H1 (cell line): ENCODE results near the gene MAGIX. TPM values are rescaled to one million over a fixed set of nuclear protein-coding genes. Genes with fewer than 3 reads are reported as not detected.

ENCODE experiments used
- CTCF ChIA-PET: fragments of 300-600 bp; sonication (Branson Sonifier 250); formaldehyde crosslinking; loops from one replicate; lab custom pipeline; 2021; ENCODE audit not compliant: partially characterized antibody; lab: Charles Lee
- POLR2A ChIA-PET: fragments of 300-600 bp; sonication (Branson Sonifier 250); formaldehyde crosslinking; loops from one replicate; lab custom pipeline; 2021; ENCODE audit warnings: inconsistent platforms; ENCODE audit not compliant: partially characterized antibody; lab: Charles Lee
- DNase-seq, 2 experiments: peaks; one replicate each; pipeline versions ENCODE4 v3.0.0 to v3.0.0-alpha.2; 2010 to 2022; ENCODE audit warnings: low spot score in 2 of 2, low read depth in 1 of 2, mixed read lengths in 1 of 2
- FAIRE-seq: peaks from 2 replicates; lab custom pipeline; 2011; peaks lifted over from hg19 to GRCh38; lab: Jason Lieb, UNC
- H2AFZ ChIP-seq: 2 replicates; pipeline ENCODE4 v1.8.1; 2012; ENCODE audit warnings: low read length, inconsistent platforms
- H2AK5ac ChIP-seq: 2 replicates; pipeline ENCODE4 v1.6.1; 2013; ENCODE audit warnings: low read depth, low read length
- H2BK120ac ChIP-seq: replicated peaks from 2 replicates; pipeline ENCODE3; 2013; ENCODE audit warnings: low read depth, low read length, inconsistent platforms
- H2BK12ac ChIP-seq: 2 replicates; pipeline ENCODE4 v1.6.1; 2013; ENCODE audit warnings: low read depth, low read length
- H2BK15ac ChIP-seq: 2 replicates; pipeline ENCODE4 v1.6.1; 2013; ENCODE audit warnings: low read length
- H2BK20ac ChIP-seq: 2 replicates; pipeline ENCODE4 v1.6.1; 2013; ENCODE audit warnings: low read length
- H2BK5ac ChIP-seq: 2 replicates; pipeline ENCODE4 v1.6.1; 2013; ENCODE audit warnings: low read depth, low read length
- H3K14ac ChIP-seq: 2 replicates; pipeline ENCODE4 v1.6.1; 2013; ENCODE audit warnings: inconsistent platforms; ENCODE audit not compliant: insufficient read length
- H3K18ac ChIP-seq: 2 replicates; pipeline ENCODE4 v1.6.1; 2013; ENCODE audit warnings: low read length; ENCODE audit errors: extremely low read depth
- H3K23ac ChIP-seq: 2 replicates; pipeline ENCODE4 v1.6.1; 2013; ENCODE audit warnings: inconsistent platforms; ENCODE audit not compliant: insufficient read length
- H3K23me2 ChIP-seq: 2 replicates; pipeline ENCODE4 v1.6.1; 2013; ENCODE audit warnings: low read depth, low read length
- H3K27ac ChIP-seq: 2 replicates; pipeline ENCODE4 v1.6.1; 2011; ENCODE audit warnings: low read depth, low read length, inconsistent platforms
- H3K27me3 ChIP-seq, 4 experiments: replicated peaks in 1 of 4; 1 replicate in 1 of 4; 2 replicates in 3 of 4; pipeline versions ENCODE4 v1.6.1 to v1.8.1; 2011 to 2013; ENCODE audit warnings: low read length in 3 of 4, mild to moderate bottlenecking in 3 of 4, inconsistent platforms in 2 of 4, mixed read lengths in 2 of 4, moderate library complexity in 1 of 4; ENCODE audit not compliant: control insufficient read depth in 3 of 4, insufficient read depth in 3 of 4; ENCODE audit errors: extremely low read depth in 1 of 4
- H3K36me3 ChIP-seq, 4 experiments: 2 replicates each; pipeline versions ENCODE4 v1.6.1 to v1.8.1; 2011 to 2013; ENCODE audit warnings: mild to moderate bottlenecking in 4 of 4, low read length in 3 of 4, moderate library complexity in 2 of 4, control low read depth in 1 of 4, inconsistent platforms in 1 of 4; ENCODE audit not compliant: insufficient read depth in 4 of 4, control insufficient read depth in 2 of 4
- H3K4ac ChIP-seq: replicated peaks from 2 replicates; pipeline ENCODE3; 2013; ENCODE audit warnings: low read length, low read depth, mixed read lengths, inconsistent platforms; ENCODE audit not compliant: insufficient read length
- H3K4me1 ChIP-seq, 4 experiments: replicated peaks in 1 of 4; 1 replicate in 1 of 4; 2 replicates in 3 of 4; pipeline versions ENCODE4 v1.6.1 to v1.8.1; 2011 to 2013; ENCODE audit warnings: low read length in 3 of 4, inconsistent platforms in 2 of 4, mixed read lengths in 1 of 4; ENCODE audit not compliant: insufficient read depth in 4 of 4, control insufficient read depth in 3 of 4
- H3K4me2 ChIP-seq, 2 experiments: 2 replicates each; pipeline versions ENCODE4 v1.6.1 to v1.8.1; 2011 to 2013; ENCODE audit warnings: low read depth in 2 of 2, low read length in 2 of 2, control low read depth in 1 of 2, inconsistent platforms in 1 of 2, mild to moderate bottlenecking in 1 of 2; ENCODE audit not compliant: insufficient read depth in 1 of 2
- H3K4me3 ChIP-seq, 4 experiments: fragments of 200-600, 300-600 bp in 1 of 4; sonication (generic), shearing (Covaris generic), sonication (Bioruptor Twin) in 1 of 4; 2 replicates each; pipeline versions ENCODE4 v1.5.1 to v1.8.1; 2011 to 2016; ENCODE audit warnings: low read length in 4 of 4, low read depth in 3 of 4, control low read depth in 2 of 4, inconsistent platforms in 2 of 4, mild to moderate bottlenecking in 2 of 4, mixed read lengths in 1 of 4, moderate library complexity in 1 of 4; ENCODE audit not compliant: insufficient read depth in 2 of 4; ENCODE audit errors: extremely low read depth in 1 of 4
- H3K56ac ChIP-seq: replicated peaks from 2 replicates; pipeline ENCODE3; 2013; ENCODE audit warnings: low read depth, mild to moderate bottlenecking, mixed read lengths, low read length, inconsistent platforms; ENCODE audit not compliant: insufficient read length
- H3K79me1 ChIP-seq: 2 replicates; pipeline ENCODE4 v1.6.1; 2013; ENCODE audit warnings: low read depth, low read length, control low read depth
- H3K79me2 ChIP-seq, 2 experiments: 2 replicates each; pipeline versions ENCODE4 v1.6.1 to v1.8.1; 2012 to 2013; ENCODE audit warnings: low read length in 2 of 2, mild to moderate bottlenecking in 2 of 2, inconsistent platforms in 1 of 2; ENCODE audit not compliant: insufficient read depth in 2 of 2, control insufficient read depth in 1 of 2
- H3K9ac ChIP-seq, 4 experiments: replicated peaks in 1 of 4; 1 replicate in 1 of 4; 2 replicates in 3 of 4; pipeline versions ENCODE4 v1.6.1 to v1.8.1; 2011 to 2013; ENCODE audit warnings: low read depth in 3 of 4, low read length in 3 of 4, control low read depth in 2 of 4, mild to moderate bottlenecking in 2 of 4, moderate library complexity in 2 of 4, inconsistent platforms in 1 of 4; ENCODE audit errors: extremely low read depth in 1 of 4
- H3K9me3 ChIP-seq, 2 experiments: 2 replicates each; pipeline versions ENCODE4 v1.6.1 to v1.8.1; 2012 to 2013; ENCODE audit warnings: mild to moderate bottlenecking in 2 of 2, moderate library complexity in 2 of 2, control low read depth in 1 of 2, inconsistent platforms in 1 of 2, low read depth in 1 of 2, low read length in 1 of 2, mixed read lengths in 1 of 2; ENCODE audit not compliant: insufficient read depth in 2 of 2
- H4K20me1 ChIP-seq, 2 experiments: replicated peaks in 1 of 2; 2 replicates each; pipeline versions ENCODE3 to v1.8.1; 2011 to 2013; ENCODE audit warnings: inconsistent platforms in 2 of 2, low read length in 2 of 2, mild to moderate bottlenecking in 1 of 2; ENCODE audit not compliant: insufficient read depth in 2 of 2, control insufficient read depth in 1 of 2
- H4K5ac ChIP-seq: 2 replicates; pipeline ENCODE4 v1.6.1; 2013; ENCODE audit warnings: low read length, low read depth, mixed read lengths, inconsistent platforms; ENCODE audit not compliant: insufficient read length
- H4K8ac ChIP-seq: 2 replicates; pipeline ENCODE4 v1.8.0; 2013; ENCODE audit warnings: mild to moderate bottlenecking, moderate library complexity, low read length, inconsistent platforms; ENCODE audit not compliant: insufficient read depth; ENCODE audit errors: extremely low read depth
- H4K91ac ChIP-seq: replicated peaks from 2 replicates; pipeline ENCODE3; 2013; ENCODE audit warnings: low read length, mixed read lengths, inconsistent platforms; ENCODE audit not compliant: insufficient read length
- BACH1 ChIP-seq: IDR thresholded peaks from 2 replicates; pipeline ENCODE4 v1.6.1; 2012; ENCODE audit warnings: low read length, improper control_type of control experiment
- CEBPB ChIP-seq: IDR thresholded peaks from 2 replicates; pipeline ENCODE4 v1.6.1; 2012; ENCODE audit warnings: low read depth, low read length
- CTBP2 ChIP-seq: IDR thresholded peaks from 2 replicates; pipeline ENCODE4 v1.7.0; 2011; ENCODE audit warnings: borderline replicate concordance, mild to moderate bottlenecking, moderate library complexity, mixed read lengths, low read length; ENCODE audit not compliant: insufficient read depth, insufficient read length
- HDAC2 ChIP-seq, 2 experiments: fragments of 300-600 bp in 1 of 2; sonication (generic) in 1 of 2; IDR thresholded peaks; 2 replicates each; pipeline ENCODE4 v1.6.1; 2011 to 2012; ENCODE audit warnings: low read depth in 2 of 2, low read length in 2 of 2, mild to moderate bottlenecking in 2 of 2, moderate library complexity in 2 of 2, borderline replicate concordance in 1 of 2, inconsistent platforms in 1 of 2
- KDM5A ChIP-seq: fragments of 200-600 bp; IDR thresholded peaks from 2 replicates; pipeline ENCODE4 v1.7.1; 2012; ENCODE audit warnings: mild to moderate bottlenecking, low read length, inconsistent platforms, mixed read lengths
- RFX5 ChIP-seq: IDR thresholded peaks from 2 replicates; pipeline ENCODE4 v1.6.1; 2011; ENCODE audit warnings: low read depth, low read length, improper control_type of control experiment, borderline replicate concordance
- SIN3A ChIP-seq, 2 experiments: IDR thresholded peaks in 1 of 2; conservative IDR thresholded peaks in 1 of 2; 2 replicates each; pipeline ENCODE4 v1.6.1; 2011 to 2012; ENCODE audit warnings: low read length in 2 of 2, improper control_type of control experiment in 1 of 2, low read depth in 1 of 2, mild to moderate bottlenecking in 1 of 2
- SP4 ChIP-seq: IDR thresholded peaks from 2 replicates; pipeline ENCODE4 v1.6.1; 2012; ENCODE audit warnings: low read length, inconsistent platforms
- ZNF274 ChIP-seq: IDR thresholded peaks from 2 replicates; pipeline ENCODE4 v1.7.0; 2012; ENCODE audit warnings: low read length, borderline replicate concordance; ENCODE audit errors: extremely low read depth
- WGBS, 2 experiments: shearing (Covaris generic) in 1 of 2; methylation state at CpG; one replicate each; pipeline versions ENCODE4 v1.1.6 to v1.1.7; 2013 to 2015; ENCODE audit warnings: low lambda C conversion rate in 2 of 2, mixed read lengths in 2 of 2, inconsistent platforms in 1 of 2, low coverage in 1 of 2, missing lambda C conversion rate in 1 of 2; ENCODE audit not compliant: insufficient replicate concordance in 2 of 2, insufficient coverage in 1 of 2, insufficient read length in 1 of 2; ENCODE audit errors: extremely low coverage in 1 of 2, missing lambda C conversion rate in 1 of 2; 5-methylcytosine and 5-hydroxymethylcytosine counted together
- polyA plus RNA-seq, 7 experiments: library from polyadenylated mRNA; depleted of rRNA in 3 of 7; stranded (reverse) in 5 of 7; unstranded in 2 of 7; fragments of >200 nt in 5 of 7; fragments of 200-250 nt in 2 of 7; gene quantifications; 1 replicate in 5 of 7; 2 replicates in 1 of 7; 4 replicates in 1 of 7; pipeline versions ENCODE4 v1.2.1 to v1.2.3, GENCODE V29; 2011 to 2013; ENCODE audit warnings: missing spikeins in 2 of 7, mixed read lengths in 2 of 7
- total RNA-seq: library from RNA; stranded (reverse); fragmentation: NEBNext Ultra II Directional; extraction: Animal tissue kit (Norgen Biotek cat#: 25700); gene quantifications from 2 replicates; pipeline ENCODE4 v1.2.1, GENCODE V29; 2021
- TF ChIP-seq, protein P1 (sequence below): IDR thresholded peaks from 2 replicates; pipeline ENCODE4 v1.6.1; 2012; ENCODE audit warnings: inconsistent platforms

The MAGIX gene
- total and polyA plus RNA-seq, 2 of the 8 experiments (the other 6 are each of a cell fraction or from before 2014, with no cell fraction given): 0.37 to 1.1 TPM

- Histone ChIP-seq H3K9ac (no peak overlapping the region), H3K18ac (no peak overlapping the region), H2AFZ (no peak overlapping the region), H3K23ac (no peak overlapping the region), H3K9me3 (no peaks in the 10 kb centered on the region), H3K4me2 (no peak overlapping the region; a peak in 1 of 4 replicates), H2BK12ac (no peak overlapping the region), H3K56ac (no peak overlapping the region), H2AK5ac (no peak overlapping the region), H4K91ac (no peak overlapping the region), H2BK20ac (no peak overlapping the region), H2BK120ac (no peak overlapping the region), H3K27me3 (no peaks in the 10 kb centered on the region), H3K27ac (no peak overlapping the region), H4K8ac (no peak overlapping the region; the same call in 1 of the 2 replicates), H3K4ac (no peak overlapping the region), H3K79me1 (no peaks in the 10 kb centered on the region), H2BK5ac (no peak overlapping the region), H4K5ac (no peak overlapping the region), H3K14ac (no peak overlapping the region), H2BK15ac (peak overlapping the region; percentile 31; the same call in 1 of the 2 replicates), H3K4me3 (no peak overlapping the region), H3K36me3 (no peaks in the 10 kb centered on the region), H3K79me2 (no peaks in the 10 kb centered on the region), H4K20me1 (no peaks in the 10 kb centered on the region), H3K4me1 (peaks cover 2 to 11% (median 5%) of the 10 kb centered on the region in 4 experiments; a peak in 6 of 7 replicates), H3K23me2 (peaks cover 5% of the 10 kb centered on the region; the same call in 1 of the 2 replicates)
- DNase-seq: no peak
- FAIRE-seq: no peak
- ChIA-PET POLR2A (no interaction called here), CTCF (interaction anchor here (0.9 kb wide), 1 partner anchor 12 kb away, joined by 3 read pairs; no protein-coding TSS in a partner anchor)
- TF ChIP-seq ZNF274 (no peak), RFX5 (no peak), KDM5A (no peak), CEBPB (no peak), HDAC2 (IDR thresholded peaks at IDR 0.05; ENCODE audit: borderline replicate concordance in 1 of 2, low read depth in 2 of 2, low read length in 2 of 2) (no peak), CTBP2 (no peak), SIN3A (conservative IDR thresholded peaks at IDR 0.05 in 1 of 2, IDR thresholded peaks at IDR 0.05 in 1 of 2; ENCODE audit: low read depth in 1 of 2, low read length in 2 of 2) (no peak), BACH1 (no peak), SP4 (no peak)
- TF ChIP-seq, protein P1, sequence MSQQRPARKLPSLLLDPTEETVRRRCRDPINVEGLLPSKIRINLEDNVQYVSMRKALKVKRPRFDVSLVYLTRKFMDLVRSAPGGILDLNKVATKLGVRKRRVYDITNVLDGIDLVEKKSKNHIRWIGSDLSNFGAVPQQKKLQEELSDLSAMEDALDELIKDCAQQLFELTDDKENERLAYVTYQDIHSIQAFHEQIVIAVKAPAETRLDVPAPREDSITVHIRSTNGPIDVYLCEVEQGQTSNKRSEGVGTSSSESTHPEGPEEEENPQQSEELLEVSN: no peak
- 94% methylated on average over 6 of the region's 13 CpGs; no CpG with 5 or more reads in 1 of the 2 experiments for WGBS, 2 experiments
These were observed 35.1 kb downstream of the MAGIX start for GRCh38 chrX:49197543-49198087.
